ENCODE data around the gene CLDN24.

Gene CLDN24

GRCh38 chr4:183300070-183300469 is 22.2 kb downstream of the CLDN24 start:
- POLR2A ChIA-PET = no interaction called here
- CTCF ChIA-PET = no interaction called here
- no peak for DNase-seq (ENCODE audit: low read depth, low spot score)
- TF ChIP-seq CTCF (IDR thresholded peaks at IDR 0.05; ENCODE audit: insufficient read depth, low read length, missing control alignments) = no peak
- no peak overlapping the region for H3K4me3 ChIP-seq (ENCODE audit: low read depth, low read length)

- POLR2A ChIA-PET = no interaction called here
- CTCF ChIA-PET = no interaction called here
- no peak for DNase-seq (ENCODE audit: low read depth, low spot score)
- no peak overlapping the region for H3K4me3 ChIP-seq (ENCODE audit: low read depth, low read length)
- no peak for TF ChIP-seq CTCF (IDR thresholded peaks at IDR 0.05; ENCODE audit: insufficient read depth, low read length, missing control alignments)
Observed at GRCh38 chr4:183299464-183299863, 22.8 kb downstream of the CLDN24 start.

- DNase-seq (ENCODE audit: low read depth, low spot score) = no peak
- ChIA-PET POLR2A (no interaction called here), CTCF (interaction anchor here (0.9 to 1.9 kb wide), 4 partner anchors 13 to 110 kb away, joined by 3 to 9 read pairs (median 4); no protein-coding TSS in a partner anchor)
- no peak overlapping the region for H3K4me3 ChIP-seq (ENCODE audit: low read depth, low read length)
- TF ChIP-seq CTCF (IDR thresholded peaks at IDR 0.05; ENCODE audit: insufficient read depth, low read length, missing control alignments) = no peak
Observed at GRCh38 chr4:183297675-183298074, 24.6 kb downstream of the CLDN24 start.

GRCh38 chr4:183295711-183296110 is 26.5 kb downstream of the CLDN24 start:
- TF ChIP-seq CTCF (IDR thresholded peaks at IDR 0.05; ENCODE audit: insufficient read depth, low read length, missing control alignments) = no peak
- ChIA-PET CTCF (interaction anchor here (2.8 kb wide), 1 partner anchor 33 kb away, joined by 10 read pairs; no protein-coding TSS in a partner anchor), POLR2A (no interaction called here)
- H3K4me3 ChIP-seq (ENCODE audit: low read depth, low read length) = no peak overlapping the region
- no peak for DNase-seq (ENCODE audit: low read depth, low spot score)

- DNase-seq (ENCODE audit: low read depth, low spot score) = no peak
- CTCF ChIA-PET = interaction anchor here (1.2 to 1.6 kb wide), 2 partner anchors 29 to 116 kb away, joined by 4 to 6 read pairs; no protein-coding TSS in a partner anchor
- POLR2A ChIA-PET = no interaction called here
- no peak for TF ChIP-seq CTCF (IDR thresholded peaks at IDR 0.05; ENCODE audit: insufficient read depth, low read length, missing control alignments)
- no peak overlapping the region for H3K4me3 ChIP-seq (ENCODE audit: low read depth, low read length)
Observed at GRCh38 chr4:183291070-183291469, 31.2 kb downstream of the CLDN24 start.

GRCh38 chr4:183289688-183290087 is 32.5 kb downstream of the CLDN24 start:
- no peak for DNase-seq (ENCODE audit: low read depth, low spot score)
- no peak for TF ChIP-seq CTCF (IDR thresholded peaks at IDR 0.05; ENCODE audit: insufficient read depth, low read length, missing control alignments)
- ChIA-PET CTCF (interaction anchor here (1.2 kb wide), 1 partner anchor 118 kb away, joined by 4 read pairs; no protein-coding TSS in a partner anchor), POLR2A (no interaction called here)
- no peak overlapping the region for H3K4me3 ChIP-seq (ENCODE audit: low read depth, low read length)

Data from AG04449 (cell line).